ENCODE results near the gene CTNNBIP1.

The CTNNBIP1 gene

GRCh38 chr1:9910076-9910422, at the start of gene CTNNBIP1:
TSS of gene CTNNBIP1 (minus strand) at chr1:9910269. CDS start at chr1:9872064, 38,205 bp downstream.
- no peak for DNase-seq (ENCODE audit: extremely low read depth, low read depth)
- TF ChIP-seq CTCF (IDR thresholded peaks at IDR 0.05; ENCODE audit: low read depth, low read length, missing control alignments): no peak
- H3K4me3 ChIP-seq (replicated peaks; ENCODE audit: low read depth, low read length): peak within 1 kb of the TSS; percentile 64

GRCh38 chr1:9957726-9958125, 47.7 kb upstream of the CTNNBIP1 start:
- H3K4me3 ChIP-seq (replicated peaks; ENCODE audit: low read depth, low read length): no peak overlapping the region
- TF ChIP-seq CTCF (IDR thresholded peaks at IDR 0.05; ENCODE audit: low read depth, low read length, missing control alignments): no peak
- DNase-seq (ENCODE audit: extremely low read depth, low read depth): no peak

- no peak for DNase-seq (ENCODE audit: extremely low read depth, low read depth)
- no peak overlapping the region for H3K4me3 ChIP-seq (replicated peaks; ENCODE audit: low read depth, low read length)
- no peak for TF ChIP-seq CTCF (IDR thresholded peaks at IDR 0.05; ENCODE audit: low read depth, low read length, missing control alignments)
Observed at GRCh38 chr1:9946315-9946714, 36.2 kb upstream of the CTNNBIP1 start.

GRCh38 chr1:9942939-9943788, 33.1 kb upstream of the CTNNBIP1 start, which contains the start of the genes LZIC and NMNAT1:
TSS of gene LZIC (minus strand) at chr1:9943391. CDS start at chr1:9936619, 6,772 bp downstream.
TSS of gene NMNAT1 (plus strand) at chr1:9943475. CDS start at chr1:9972074, 28,599 bp downstream.
- TF ChIP-seq CTCF (IDR thresholded peaks at IDR 0.05; ENCODE audit: low read depth, low read length, missing control alignments): no peak
- peak within 1 kb of the TSS; percentile 79 for H3K4me3 ChIP-seq (replicated peaks; ENCODE audit: low read depth, low read length)
- DNase-seq (ENCODE audit: extremely low read depth, low read depth): peak; percentile 77

GRCh38 chr1:9942399-9942938, 32.4 kb upstream of the CTNNBIP1 start:
- peak; percentile 27 for TF ChIP-seq CTCF (IDR thresholded peaks at IDR 0.05; ENCODE audit: low read depth, low read length, missing control alignments)
- H3K4me3 ChIP-seq (replicated peaks; ENCODE audit: low read depth, low read length): peak overlapping the region; percentile 79
- DNase-seq (ENCODE audit: extremely low read depth, low read depth): peak; percentile 33

GRCh38 chr1:9929431-9930385, 19.6 kb upstream of the CTNNBIP1 start:
- DNase-seq (ENCODE audit: extremely low read depth, low read depth): no peak
- H3K4me3 ChIP-seq (replicated peaks; ENCODE audit: low read depth, low read length): no peak overlapping the region
- no peak for TF ChIP-seq CTCF (IDR thresholded peaks at IDR 0.05; ENCODE audit: low read depth, low read length, missing control alignments)

All from HFF-Myc (cell line).